ENCODE data around the gene ANAPC15. TPM values are rescaled to one million over a fixed set of nuclear protein-coding genes. Genes with fewer than 3 reads are reported as not detected.
A peak's percentile ranks its signal among the peaks of the same experiment; 100 is the strongest.

The ANAPC15 gene
- polyA plus RNA-seq, 3 donors, result 92.6 to 112 (median 94.8) TPM

- H3K4me1 ChIP-seq (ENCODE audit: control insufficient read depth in 1 of 2, insufficient read depth in 2 of 2, low read length in 2 of 2), result peaks cover 46 to 50% of the 10 kb centered on the region in 2 donors
- peak within 1 kb of the TSS; percentile 91 for H3K9ac ChIP-seq (ENCODE audit: insufficient read depth, low read length, poor library complexity, severe bottlenecking)
- H2AFZ ChIP-seq (ENCODE audit: insufficient read depth, low read depth, low read length, poor library complexity, severe bottlenecking), result peak within 1 kb of the TSS; percentile 83
- peak within 1 kb of the TSS; percentile 90 to 95 for H3K27ac ChIP-seq (ENCODE audit: low read depth in 1 of 2, low read length in 2 of 2)
- intact Hi-C loops (cut with micrococcal nuclease), result loop anchor here (2.0 to 10.0 kb wide), 3 partner anchors 22 to 122 kb away; partner anchors contain the start of genes INPPL1 (in 1 of the 2), LRRC51 (in 1 of the 2) and NUMA1 (in 1 of the 2)
- peak; percentile 70 for TF ChIP-seq CTCF (IDR thresholded peaks at IDR 0.05)
- peaks cover 50% of the 10 kb centered on the region for H3K79me2 ChIP-seq (ENCODE audit: insufficient read depth, low read length)
- H3K36me3 Mint-ChIP-seq, result peaks cover 44 to 73% of the 10 kb centered on the region in 2 donors
- H3K27ac Mint-ChIP-seq, result peak within 1 kb of the TSS; percentile 95 to 98 (median 96)
- H4K20me1 ChIP-seq (ENCODE audit: insufficient read depth, low read length), result peaks cover 32% of the 10 kb centered on the region
- H3K4me3 Mint-ChIP-seq, result peak within 1 kb of the TSS; percentile 91 to 99
- H3K27me3 ChIP-seq (ENCODE audit: control insufficient read depth in 2 of 2, insufficient read depth in 2 of 2, low read length in 2 of 2), result no peaks in the 10 kb centered on the region
- H3K4me3 ChIP-seq (replicated peaks in 1 of 3; ENCODE audit: low read depth in 2 of 3, low read length in 3 of 3), result peak within 1 kb of the TSS; percentile 81 to 95 (median 81)
- peaks cover 0 to 7% (median 0%) of the 10 kb centered on the region in 7 donors for H3K9me3 Mint-ChIP-seq
- peaks cover 19 to 53% of the 10 kb centered on the region in 2 donors for H3K36me3 ChIP-seq (replicated peaks in 1 of 2; ENCODE audit: control insufficient read depth in 1 of 2, insufficient read depth in 2 of 2, low read length in 2 of 2)
- peaks cover 0 to 1% (median 0%) of the 10 kb centered on the region in 3 donors for H3K27me3 Mint-ChIP-seq (ENCODE audit: low read depth in 3 of 3)
- peak; percentile 99 for DNase-seq
- peaks cover 49% of the 10 kb centered on the region for H3K4me1 Mint-ChIP-seq
- under 1% methylated on average over 41 of the region's 64 CpGs for WGBS (ENCODE audit: insufficient coverage)
- peak within 1 kb of the TSS; percentile 86 for H3K4me2 ChIP-seq (replicated peaks; ENCODE audit: extremely low read depth, low read length, poor library complexity, severe bottlenecking)
- H3K9me3 ChIP-seq (replicated peaks in 1 of 2; ENCODE audit: control insufficient read depth in 1 of 2, insufficient read depth in 1 of 2, low read length in 2 of 2), result no peaks in the 10 kb centered on the region
Measured at GRCh38 chr11:72102946-72103753, 9.3 kb downstream of the ANAPC15 start, which contains the start of gene LAMTOR1. Gene LAMTOR1, minus strand, starts transcription at chr11:72103297. Its CDS starts 73 bp downstream, at chr11:72103224.

GRCh38 chr11:72102631-72102945 lies 9.9 kb downstream of the ANAPC15 start:
- peak overlapping the region; percentile 91 to 99 for H3K4me3 Mint-ChIP-seq
- Histone ChIP-seq H3K79me2 (ENCODE audit: insufficient read depth, low read length) (peaks cover 55% of the 10 kb centered on the region), H4K20me1 (ENCODE audit: insufficient read depth, low read length) (peaks cover 37% of the 10 kb centered on the region), H3K27ac (ENCODE audit: low read depth in 1 of 2, low read length in 2 of 2) (peak overlapping the region; percentile 90 to 95), H3K27me3 (ENCODE audit: control insufficient read depth in 2 of 2, insufficient read depth in 2 of 2, low read length in 2 of 2) (no peaks in the 10 kb centered on the region), H2AFZ (ENCODE audit: insufficient read depth, low read depth, low read length, poor library complexity, severe bottlenecking) (peak overlapping the region; percentile 75), H3K9me3 (replicated peaks in 1 of 2; ENCODE audit: control insufficient read depth in 1 of 2, insufficient read depth in 1 of 2, low read length in 2 of 2) (no peaks in the 10 kb centered on the region), H3K4me3 (replicated peaks in 1 of 3; ENCODE audit: low read depth in 2 of 3, low read length in 3 of 3) (peak overlapping the region; percentile 81 to 95 (median 81)), H3K4me2 (replicated peaks; ENCODE audit: extremely low read depth, low read length, poor library complexity, severe bottlenecking) (peak overlapping the region; percentile 86), H3K9ac (ENCODE audit: insufficient read depth, low read length, poor library complexity, severe bottlenecking) (peak overlapping the region; percentile 91), H3K36me3 (replicated peaks in 1 of 2; ENCODE audit: control insufficient read depth in 1 of 2, insufficient read depth in 2 of 2, low read length in 2 of 2) (peaks cover 21 to 53% of the 10 kb centered on the region in 2 donors), H3K4me1 (ENCODE audit: control insufficient read depth in 1 of 2, insufficient read depth in 2 of 2, low read length in 2 of 2) (peaks cover 46 to 50% of the 10 kb centered on the region in 2 donors)
- peaks cover 44 to 73% of the 10 kb centered on the region in 2 donors for H3K36me3 Mint-ChIP-seq
- 6% methylated on average over 5 of the region's 9 CpGs for WGBS (ENCODE audit: insufficient coverage)
- peaks cover 0 to 1% (median 0%) of the 10 kb centered on the region in 3 donors for H3K27me3 Mint-ChIP-seq (ENCODE audit: low read depth in 3 of 3)
- TF ChIP-seq CTCF (IDR thresholded peaks at IDR 0.05), result no peak
- H3K27ac Mint-ChIP-seq, result peak overlapping the region; percentile 95 to 98 (median 96)
- peaks cover 52% of the 10 kb centered on the region for H3K4me1 Mint-ChIP-seq
- intact Hi-C loops (cut with micrococcal nuclease), result loop anchor here (2.0 to 10.0 kb wide), 3 partner anchors 22 to 122 kb away; partner anchors contain the start of genes INPPL1 (in 1 of the 2), LRRC51 (in 1 of the 2) and NUMA1 (in 1 of the 2)
- peak in 1 of 3 donors; percentile 4 for DNase-seq
- peaks cover 0 to 7% (median 0%) of the 10 kb centered on the region in 7 donors for H3K9me3 Mint-ChIP-seq
